ENCODE results near the gene TERC.
"Not testable (repeated sequence)": the region's sequence is repeated elsewhere in the genome, so short reads cannot be mapped to it uniquely, and the experiment has no call there.

TERC gene

GRCh38 chr3:169771497-169772304 is 6.8 kb upstream of the TERC start:
- peak; percentile 66 to 96 for DNase-seq

- DNase-seq, result peak; percentile 47 to 66
Observed at GRCh38 chr3:169769287-169770181, 4.7 kb upstream of the TERC start, which contains the start of gene ACTRT3. TSS of gene ACTRT3 (minus strand) at chr3:169769561. CDS start at chr3:169769520, 41 bp downstream.

DNA sequence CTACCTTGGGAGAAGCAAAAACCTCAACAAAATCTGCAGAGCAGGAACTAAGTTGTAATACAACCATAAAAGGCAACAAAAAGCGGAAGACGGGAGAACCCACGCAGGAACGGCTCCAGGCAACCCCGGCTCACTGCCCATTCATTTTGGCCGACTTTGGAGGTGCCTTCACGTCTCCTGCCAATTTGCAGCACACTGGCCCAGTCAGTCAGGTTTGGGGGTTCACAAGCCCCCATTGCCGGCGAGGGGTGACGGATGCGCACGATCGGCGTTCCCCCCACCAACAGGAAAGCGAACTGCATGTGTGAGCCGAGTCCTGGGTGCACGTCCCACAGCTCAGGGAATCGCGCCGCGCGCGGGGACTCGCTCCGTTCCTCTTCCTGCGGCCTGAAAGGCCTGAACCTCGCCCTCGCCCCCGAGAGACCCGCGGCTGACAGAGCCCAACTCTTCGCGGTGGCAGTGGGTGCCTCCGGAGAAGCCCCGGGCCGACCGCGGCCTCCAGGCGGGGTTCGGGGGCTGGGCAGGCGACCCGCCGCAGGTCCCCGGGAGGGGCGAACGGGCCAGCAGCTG is 463 bp downstream of the TERC start:
- DNase-seq, result peak; percentile 76 to 77

GRCh38 chr3:169760479-169760878 is 4.4 kb downstream of the TERC start:
- DNase-seq, result peak in 1 of 2 donors; percentile 10

GRCh38 chr3:169759256-169759655 is 5.6 kb downstream of the TERC start:
- no peak for DNase-seq

DNA sequence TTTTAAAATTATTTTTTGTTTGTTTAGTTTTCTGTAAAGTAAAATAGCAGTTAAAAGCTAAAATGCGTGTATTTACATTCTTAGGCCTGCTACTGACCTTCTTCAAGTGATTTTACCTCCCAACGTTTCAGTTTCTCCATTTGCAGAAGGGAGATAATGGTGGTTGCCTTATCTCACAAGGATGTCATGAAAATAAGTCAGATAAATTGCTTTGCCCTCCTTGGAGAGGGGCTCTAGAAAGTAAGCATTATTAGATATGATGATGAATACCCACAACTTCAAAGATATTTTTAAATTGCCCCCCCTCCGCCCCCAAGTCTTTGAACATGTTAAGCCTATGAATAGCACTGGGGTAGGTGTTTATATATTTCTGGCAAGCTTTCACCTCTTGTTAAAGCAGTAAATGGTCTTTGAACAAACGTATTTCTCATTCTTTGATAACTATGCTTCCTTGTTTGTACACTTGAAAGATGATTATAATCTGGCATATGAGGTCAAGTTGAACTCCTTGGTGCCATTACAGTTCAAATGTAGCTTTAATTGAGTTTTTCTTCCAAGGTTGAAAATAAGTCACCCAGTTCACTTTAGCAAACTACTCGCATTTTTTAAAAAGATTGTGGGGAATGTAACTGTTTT is 6.4 kb downstream of the TERC start:
- no peak for DNase-seq

- DNase-seq, result no peak
Observed at GRCh38 chr3:169755488-169755887, 9.4 kb downstream of the TERC start.

GRCh38 chr3:169754711-169755110 is 10.1 kb downstream of the TERC start:
- DNase-seq, result no peak

GRCh38 chr3:169751875-169752274 is 13.0 kb downstream of the TERC start:
- no peak for DNase-seq

GRCh38 chr3:169750665-169751064 is 14.2 kb downstream of the TERC start:
- DNase-seq, result no peak

GRCh38 chr3:169748670-169749069 is 16.2 kb downstream of the TERC start:
- DNase-seq, result no peak

- no peak for DNase-seq
Observed at GRCh38 chr3:169746924-169747323, 17.9 kb downstream of the TERC start.

GRCh38 chr3:169744366-169745054 is 20.4 kb downstream of the TERC start:
- DNase-seq, result no peak

DNA sequence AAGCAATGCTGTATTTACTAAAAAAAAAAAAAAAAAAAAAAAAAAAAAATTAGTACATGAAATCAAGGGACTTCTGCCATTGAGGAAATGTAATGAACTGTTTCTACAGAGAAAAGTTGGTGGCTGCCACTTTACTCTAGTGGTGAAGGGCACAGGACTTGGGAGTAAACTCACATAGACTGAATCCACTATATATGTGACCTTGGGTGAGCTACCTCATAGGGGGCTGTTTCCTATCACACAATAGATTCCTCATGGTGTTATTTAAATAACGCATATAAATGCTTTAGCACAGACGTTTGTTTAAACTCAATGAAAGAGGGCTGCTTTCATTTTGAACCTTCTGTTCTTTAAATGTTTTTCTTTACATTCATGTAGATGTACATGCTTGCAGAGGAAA is 25.8 kb downstream of the TERC start:
- DNase-seq, result no peak

- not testable (repeated sequence) for DNase-seq
Observed at GRCh38 chr3:169731857-169732256, 33.0 kb downstream of the TERC start.

DNA sequence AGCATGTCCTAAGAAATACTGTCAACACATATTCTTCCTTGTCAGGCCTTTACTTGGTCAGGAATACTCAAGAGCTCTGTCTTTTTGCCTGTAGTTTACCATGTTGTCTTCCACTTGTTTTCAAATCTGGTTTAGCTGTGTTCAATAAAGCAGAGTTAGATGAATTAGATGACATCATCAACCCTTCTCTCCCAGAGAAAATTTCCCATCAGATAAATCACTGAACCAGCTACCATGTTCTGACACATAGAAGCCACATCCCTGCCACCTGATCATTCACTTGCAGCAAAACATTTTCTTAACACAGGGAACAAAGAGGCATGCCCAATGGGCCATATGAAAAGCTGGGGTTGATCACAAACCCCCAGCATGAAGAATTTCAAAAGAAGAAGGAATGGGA is 42.1 kb downstream of the TERC start:
- DNase-seq, result no peak

GRCh38 chr3:169718415-169718814 is 46.4 kb downstream of the TERC start:
- DNase-seq, result not testable (repeated sequence)
